ENCODE measurements around the gene PIP5K1B.

Gene PIP5K1B

DNA sequence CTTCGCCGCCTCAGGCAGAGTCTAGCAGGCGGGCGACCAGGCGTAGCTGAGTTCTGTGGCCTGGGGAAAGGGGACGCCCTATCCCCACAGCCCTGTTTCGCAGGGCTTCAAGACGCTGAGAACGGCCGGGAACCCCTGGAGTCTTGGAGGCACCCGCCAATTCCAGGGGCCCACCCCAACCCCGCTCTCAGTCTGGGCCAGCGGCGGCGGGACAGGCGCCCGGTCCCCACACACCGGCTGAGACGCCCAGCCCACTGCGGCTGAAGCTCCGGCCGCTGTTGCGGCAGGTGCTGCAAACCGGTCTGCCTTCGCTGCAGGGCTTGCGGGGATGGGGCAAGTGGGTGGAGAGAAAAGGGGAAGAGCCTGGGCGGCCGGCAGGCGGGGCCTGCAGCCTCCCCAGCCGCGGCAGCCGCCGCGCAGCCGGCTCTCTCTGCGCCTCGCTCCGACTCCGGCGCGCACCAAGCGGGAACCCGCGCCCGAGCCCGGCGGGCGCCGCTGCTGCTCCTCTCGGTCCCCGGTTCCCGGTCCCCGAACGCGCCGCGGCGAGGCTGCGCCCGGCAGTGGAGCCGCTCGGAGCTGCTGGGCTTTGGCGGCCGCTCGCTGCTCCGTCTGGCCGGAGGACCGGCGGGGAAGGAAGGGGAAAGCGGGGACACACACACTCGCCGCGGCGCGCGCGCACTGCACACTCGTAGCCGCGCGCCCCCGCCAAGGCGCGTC lies at the start of gene PIP5K1B:
Gene PIP5K1B, plus strand, starts transcription at position 427 of the 717 bp plus-strand sequence. CDS start 117,375 bp downstream, outside the sequence.
- Histone ChIP-seq H3K4me3 (ENCODE audit: insufficient read length, low read depth) (peak within 1 kb of the TSS; percentile 70), H3K36me3 (ENCODE audit: insufficient read depth, insufficient read length, low read length) (no peaks in the 10 kb centered on the region), H3K9me3 (ENCODE audit: insufficient read depth, low read length) (no peaks in the 10 kb centered on the region), H3K9ac (ENCODE audit: insufficient read length, low read depth) (peak within 1 kb of the TSS; percentile 74), H3K27me3 (ENCODE audit: insufficient read depth, insufficient read length) (peaks cover 47% of the 10 kb centered on the region), H3K4me1 (ENCODE audit: insufficient read depth, insufficient read length) (no peaks in the 10 kb centered on the region)
- peak; percentile 70 for DNase-seq (ENCODE audit: low read depth, low spot score)
- no peak for TF ChIP-seq YY1 (IDR thresholded peaks at IDR 0.05; ENCODE audit: insufficient read depth, insufficient read length)
- no peak for TF ChIP-seq ZNF274 (IDR thresholded peaks at IDR 0.05; ENCODE audit: low read depth, low read length)
- TF ChIP-seq SUZ12 (IDR thresholded peaks at IDR 0.05; ENCODE audit: extremely low read depth, insufficient read depth, insufficient read length): no peak

DNA sequence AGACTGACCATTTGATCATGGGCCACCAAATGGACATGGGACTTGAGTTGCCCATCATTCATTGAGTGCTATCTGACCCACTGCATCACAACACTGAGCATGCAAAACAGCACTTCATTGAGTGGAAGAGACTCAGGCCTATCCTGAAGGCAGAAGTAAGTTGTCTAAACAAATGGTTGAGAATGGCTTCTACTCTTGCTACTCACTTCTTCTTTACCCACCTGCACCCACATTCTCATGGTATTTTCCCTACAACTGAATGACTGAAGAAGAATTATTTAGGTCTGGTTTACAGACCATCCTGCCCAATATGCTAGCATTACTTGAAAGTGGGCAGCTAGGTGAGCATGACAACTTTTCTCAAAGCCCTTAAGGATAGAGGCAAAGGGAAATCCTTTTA lies 41.0 kb upstream of the PIP5K1B start:
- Histone ChIP-seq H3K36me3 (ENCODE audit: insufficient read depth, insufficient read length, low read length) (no peaks in the 10 kb centered on the region), H3K4me3 (ENCODE audit: insufficient read length, low read depth) (no peak overlapping the region), H3K4me1 (ENCODE audit: insufficient read depth, insufficient read length) (peaks cover 6% of the 10 kb centered on the region), H3K9me3 (ENCODE audit: insufficient read depth, low read length) (no peaks in the 10 kb centered on the region), H3K9ac (ENCODE audit: insufficient read length, low read depth) (no peak overlapping the region), H3K27me3 (ENCODE audit: insufficient read depth, insufficient read length) (no peaks in the 10 kb centered on the region)
- DNase-seq (ENCODE audit: low read depth, low spot score): no peak
- TF ChIP-seq SUZ12 (IDR thresholded peaks at IDR 0.05; ENCODE audit: extremely low read depth, insufficient read depth, insufficient read length) (no peak), ZNF274 (IDR thresholded peaks at IDR 0.05; ENCODE audit: low read depth, low read length) (no peak), YY1 (IDR thresholded peaks at IDR 0.05; ENCODE audit: insufficient read depth, insufficient read length) (no peak)

DNA sequence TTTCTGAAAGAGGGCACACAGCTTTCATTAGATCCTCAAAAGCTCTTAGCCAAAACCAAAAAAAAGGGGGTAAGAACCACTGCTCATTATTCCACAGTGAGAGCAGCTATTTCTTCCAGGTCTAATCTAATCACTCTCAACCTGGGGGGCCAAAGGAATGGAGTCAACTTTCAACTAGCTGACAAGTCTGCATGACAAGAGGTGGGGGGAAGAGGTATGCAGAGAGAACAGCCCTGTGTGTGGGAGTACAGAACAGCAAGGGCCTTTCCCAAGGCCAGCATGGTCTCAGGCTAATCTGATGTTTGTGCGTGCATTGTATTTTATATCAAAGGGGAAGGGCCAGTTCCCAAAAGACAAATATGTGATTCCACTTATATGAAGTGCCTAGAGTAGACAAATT lies 36.9 kb upstream of the PIP5K1B start:
- no peaks in the 10 kb centered on the region for H3K27me3 ChIP-seq (ENCODE audit: insufficient read depth, insufficient read length)
- TF ChIP-seq ZNF274 (IDR thresholded peaks at IDR 0.05; ENCODE audit: low read depth, low read length) (no peak), YY1 (IDR thresholded peaks at IDR 0.05; ENCODE audit: insufficient read depth, insufficient read length) (no peak), SUZ12 (IDR thresholded peaks at IDR 0.05; ENCODE audit: extremely low read depth, insufficient read depth, insufficient read length) (no peak)
- H3K4me1 ChIP-seq (ENCODE audit: insufficient read depth, insufficient read length): peaks cover 6% of the 10 kb centered on the region
- no peak overlapping the region for H3K4me3 ChIP-seq (ENCODE audit: insufficient read length, low read depth)
- no peak overlapping the region for H3K9ac ChIP-seq (ENCODE audit: insufficient read length, low read depth)
- no peaks in the 10 kb centered on the region for H3K36me3 ChIP-seq (ENCODE audit: insufficient read depth, insufficient read length, low read length)
- DNase-seq (ENCODE audit: low read depth, low spot score): peak; percentile 81
- no peaks in the 10 kb centered on the region for H3K9me3 ChIP-seq (ENCODE audit: insufficient read depth, low read length)

DNA sequence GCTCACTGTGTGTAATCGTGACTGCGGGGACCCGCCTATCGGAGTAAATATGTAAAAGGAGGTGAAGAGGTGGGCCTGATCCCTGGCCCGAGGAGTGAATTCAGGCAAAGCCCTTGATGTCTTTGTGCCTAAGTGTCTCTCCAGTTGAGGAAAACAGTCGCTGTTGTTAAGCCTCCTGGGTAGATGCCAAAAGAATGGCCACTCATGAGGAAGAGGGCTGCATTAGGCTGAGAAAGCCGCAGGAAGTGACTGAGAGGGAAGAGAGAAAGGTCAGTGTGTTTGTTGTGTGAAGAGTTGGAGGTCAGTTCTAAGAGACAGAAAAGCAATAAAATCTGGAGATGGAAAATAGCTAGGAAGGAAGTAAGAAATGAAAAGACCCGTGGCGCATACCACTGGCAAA lies 35.8 kb upstream of the PIP5K1B start:
- DNase-seq (ENCODE audit: low read depth, low spot score): peak; percentile 59
- Histone ChIP-seq H3K4me3 (ENCODE audit: insufficient read length, low read depth) (no peak overlapping the region), H3K9me3 (ENCODE audit: insufficient read depth, low read length) (no peaks in the 10 kb centered on the region), H3K27me3 (ENCODE audit: insufficient read depth, insufficient read length) (peaks cover under 1% of the 10 kb centered on the region), H3K4me1 (ENCODE audit: insufficient read depth, insufficient read length) (peaks cover 6% of the 10 kb centered on the region), H3K9ac (ENCODE audit: insufficient read length, low read depth) (no peak overlapping the region), H3K36me3 (ENCODE audit: insufficient read depth, insufficient read length, low read length) (no peaks in the 10 kb centered on the region)
- TF ChIP-seq ZNF274 (IDR thresholded peaks at IDR 0.05; ENCODE audit: low read depth, low read length) (no peak), SUZ12 (IDR thresholded peaks at IDR 0.05; ENCODE audit: extremely low read depth, insufficient read depth, insufficient read length) (no peak)

- Histone ChIP-seq H3K36me3 (ENCODE audit: insufficient read depth, insufficient read length, low read length) (no peaks in the 10 kb centered on the region), H3K4me1 (ENCODE audit: insufficient read depth, insufficient read length) (peaks cover 5% of the 10 kb centered on the region), H3K27me3 (ENCODE audit: insufficient read depth, insufficient read length) (peaks cover 3% of the 10 kb centered on the region), H3K4me3 (ENCODE audit: insufficient read length, low read depth) (no peak overlapping the region), H3K9me3 (ENCODE audit: insufficient read depth, low read length) (no peaks in the 10 kb centered on the region), H3K9ac (ENCODE audit: insufficient read length, low read depth) (no peak overlapping the region)
- no peak for TF ChIP-seq YY1 (IDR thresholded peaks at IDR 0.05; ENCODE audit: insufficient read depth, insufficient read length)
- no peak for TF ChIP-seq SUZ12 (IDR thresholded peaks at IDR 0.05; ENCODE audit: extremely low read depth, insufficient read depth, insufficient read length)
- no peak for TF ChIP-seq ZNF274 (IDR thresholded peaks at IDR 0.05; ENCODE audit: low read depth, low read length)
- DNase-seq (ENCODE audit: low read depth, low spot score): no peak
These were observed 32.8 kb upstream of the PIP5K1B start for GRCh38 chr9:68672215-68672614.

DNA sequence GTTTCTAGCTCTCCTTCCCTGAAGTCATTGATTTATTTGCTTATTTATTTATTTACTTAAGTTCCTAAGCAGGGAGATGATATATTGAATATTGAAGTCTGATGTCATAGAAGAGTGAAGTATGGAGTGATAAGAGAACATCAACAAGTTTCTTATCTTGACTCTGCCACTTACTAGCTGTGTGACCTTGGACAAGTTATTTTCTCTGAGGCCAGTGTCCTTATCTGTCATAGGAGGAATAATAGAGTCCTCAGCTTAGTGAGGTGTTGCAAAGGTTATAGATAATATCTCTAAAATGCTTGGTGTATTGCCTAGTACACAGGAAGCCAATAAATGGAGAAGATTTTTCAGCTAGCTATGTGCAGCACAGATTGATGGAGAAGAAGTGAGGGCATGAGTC lies 32.4 kb upstream of the PIP5K1B start:
- no peaks in the 10 kb centered on the region for H3K36me3 ChIP-seq (ENCODE audit: insufficient read depth, insufficient read length, low read length)
- peaks cover 2% of the 10 kb centered on the region for H3K4me1 ChIP-seq (ENCODE audit: insufficient read depth, insufficient read length)
- H3K27me3 ChIP-seq (ENCODE audit: insufficient read depth, insufficient read length): peaks cover 3% of the 10 kb centered on the region
- DNase-seq (ENCODE audit: low read depth, low spot score): no peak
- TF ChIP-seq YY1 (IDR thresholded peaks at IDR 0.05; ENCODE audit: insufficient read depth, insufficient read length): no peak
- TF ChIP-seq ZNF274 (IDR thresholded peaks at IDR 0.05; ENCODE audit: low read depth, low read length): no peak
- TF ChIP-seq SUZ12 (IDR thresholded peaks at IDR 0.05; ENCODE audit: extremely low read depth, insufficient read depth, insufficient read length): no peak
- no peak overlapping the region for H3K9ac ChIP-seq (ENCODE audit: insufficient read length, low read depth)
- H3K9me3 ChIP-seq (ENCODE audit: insufficient read depth, low read length): no peaks in the 10 kb centered on the region
- H3K4me3 ChIP-seq (ENCODE audit: insufficient read length, low read depth): no peak overlapping the region

GRCh38 chr9:68678430-68678829 lies 26.6 kb upstream of the PIP5K1B start:
- H3K4me3 ChIP-seq (ENCODE audit: insufficient read length, low read depth): no peak overlapping the region
- H3K36me3 ChIP-seq (ENCODE audit: insufficient read depth, insufficient read length, low read length): no peaks in the 10 kb centered on the region
- no peaks in the 10 kb centered on the region for H3K9me3 ChIP-seq (ENCODE audit: insufficient read depth, low read length)
- no peaks in the 10 kb centered on the region for H3K4me1 ChIP-seq (ENCODE audit: insufficient read depth, insufficient read length)
- TF ChIP-seq ZNF274 (IDR thresholded peaks at IDR 0.05; ENCODE audit: low read depth, low read length): no peak
- no peak for TF ChIP-seq SUZ12 (IDR thresholded peaks at IDR 0.05; ENCODE audit: extremely low read depth, insufficient read depth, insufficient read length)
- TF ChIP-seq YY1 (IDR thresholded peaks at IDR 0.05; ENCODE audit: insufficient read depth, insufficient read length): no peak
- DNase-seq (ENCODE audit: low read depth, low spot score): no peak
- H3K27me3 ChIP-seq (ENCODE audit: insufficient read depth, insufficient read length): peaks cover 3% of the 10 kb centered on the region
- H3K9ac ChIP-seq (ENCODE audit: insufficient read length, low read depth): no peak overlapping the region

All from NT2/D1 (cell line).